SK-N-SH (cell line): ENCODE results near the gene PRKCQ. TPM values are rescaled to one million over a fixed set of nuclear protein-coding genes. Genes with fewer than 3 reads are reported as not detected.

Source experiments
- CTCF ChIA-PET: fragments of 300-600, 350-600 bp; formaldehyde crosslinking; extraction: SDS; loops from one replicate; lab custom pipeline; 2021; lab: Yijun Ruan, JAX
- POLR2A ChIA-PET: fragments of 350-600 bp; sonication (Branson Sonifier 250); formaldehyde crosslinking; extraction: SDS; loops from one replicate; lab custom pipeline; 2020; ENCODE audit warnings: antibody characterized with exemption, inconsistent platforms; lab: Yijun Ruan, JAX
- DNase-seq: peaks from one replicate; pipeline ENCODE4 v3.0.0; 2012
- H2AFZ ChIP-seq: fragments of 200-600 bp; sonication (generic); 2 replicates; pipeline ENCODE4 v1.8.1; 2016; ENCODE audit warnings: antibody characterized with exemption, mild to moderate bottlenecking, low read depth
- H3F3A ChIP-seq: fragments of 200-600 bp; sonication (generic); replicated peaks from 2 replicates; pipeline ENCODE3; 2016; ENCODE audit warnings: antibody characterized with exemption, mild to moderate bottlenecking; ENCODE audit not compliant: insufficient read depth
- H3K27ac ChIP-seq, 2 experiments: fragments of 200-500 bp in 1 of 2; fragments of 200-600 bp in 1 of 2; sonication (Bioruptor generic) in 1 of 2; sonication (generic), shearing (Covaris generic) in 1 of 2; 2 replicates each; pipeline versions ENCODE4 v1.5.1 to v1.6.1; 2014 to 2016; ENCODE audit warnings: low read depth in 2 of 2, inconsistent platforms in 1 of 2, low read length in 1 of 2, mild to moderate bottlenecking in 1 of 2, mixed read lengths in 1 of 2
- H3K27me3 ChIP-seq: fragments of 200-600 bp; sonication (generic), shearing (Covaris generic); 2 replicates; pipeline ENCODE4 v1.6.1; 2016; ENCODE audit warnings: mixed run types; ENCODE audit not compliant: insufficient read depth
- H3K36me3 ChIP-seq, 2 experiments: fragments of 200-500 bp in 1 of 2; fragments of 200-600 bp in 1 of 2; sonication (Bioruptor generic) in 1 of 2; sonication (generic) in 1 of 2; replicated peaks in 1 of 2; 2 replicates each; pipeline versions ENCODE3 to v1.5.1; 2014 to 2016; ENCODE audit warnings: low read length in 1 of 2, mild to moderate bottlenecking in 1 of 2; ENCODE audit not compliant: insufficient read depth in 2 of 2, control insufficient read depth in 1 of 2
- H3K4me1 ChIP-seq, 2 experiments: fragments of 200-500 bp in 1 of 2; fragments of 200-600 bp in 1 of 2; sonication (Bioruptor generic) in 1 of 2; sonication (generic), shearing (Covaris generic) in 1 of 2; 2 replicates each; pipeline versions ENCODE4 v1.5.1 to v1.6.1; 2014 to 2016; ENCODE audit warnings: low read depth in 1 of 2, low read length in 1 of 2, mixed run types in 1 of 2; ENCODE audit not compliant: insufficient read depth in 2 of 2, control insufficient read depth in 1 of 2
- H3K4me2 ChIP-seq: fragments of 200-600 bp; sonication (generic), shearing (Covaris generic); 2 replicates; pipeline ENCODE4 v1.6.1; 2017; ENCODE audit warnings: mixed run types
- H3K4me3 ChIP-seq, 2 experiments: fragments of 200-500 bp in 1 of 2; fragments of 200-600 bp in 1 of 2; sonication (Bioruptor generic) in 1 of 2; sonication (generic), shearing (Covaris generic) in 1 of 2; 2 replicates each; pipeline versions ENCODE4 v1.5.1 to v1.8.1; 2014 to 2016; ENCODE audit warnings: low read depth in 2 of 2, inconsistent platforms in 1 of 2, low read length in 1 of 2, mild to moderate bottlenecking in 1 of 2, mixed read lengths in 1 of 2, moderate library complexity in 1 of 2
- H3K79me2 ChIP-seq: fragments of 200-600 bp; sonication (generic); 2 replicates; pipeline ENCODE4 v1.8.1; 2017; ENCODE audit warnings: mild to moderate bottlenecking; ENCODE audit not compliant: insufficient read depth
- H3K9ac ChIP-seq: fragments of 200-600 bp; sonication (generic); 2 replicates; pipeline ENCODE4 v1.6.1; 2017; ENCODE audit warnings: mixed run types
- H3K9me2 ChIP-seq: fragments of 200-600 bp; sonication (generic); 2 replicates; pipeline ENCODE4 v1.6.1; 2017; ENCODE audit warnings: mixed run types
- H3K9me3 ChIP-seq: fragments of 200-600 bp; sonication (generic); 2 replicates; pipeline ENCODE4 v1.6.1; 2017; ENCODE audit warnings: mixed run types, mild to moderate bottlenecking, moderate library complexity
- H4K20me1 ChIP-seq: fragments of 200-600 bp; sonication (generic); 2 replicates; pipeline ENCODE4 v1.6.1; 2017; ENCODE audit warnings: mild to moderate bottlenecking, mixed run types; ENCODE audit not compliant: insufficient read depth
- FOXM1 ChIP-seq: IDR thresholded peaks from 2 replicates; pipeline ENCODE4 v1.4.0; 2012; ENCODE audit warnings: low read depth, mild to moderate bottlenecking
- MEF2A ChIP-seq: IDR thresholded peaks from 2 replicates; pipeline ENCODE4 v1.4.0; 2012; ENCODE audit warnings: low read depth, borderline replicate concordance
- MXI1 ChIP-seq: IDR thresholded peaks from 2 replicates; pipeline ENCODE4 v1.6.1; 2012; ENCODE audit warnings: mild to moderate bottlenecking, low read depth, low read length, improper control_type of control experiment
- SMC3 ChIP-seq: IDR thresholded peaks from 2 replicates; pipeline ENCODE4 v1.6.1; 2012; ENCODE audit warnings: low read depth, low read length, improper control_type of control experiment
- TCF12 ChIP-seq: IDR thresholded peaks from 2 replicates; pipeline ENCODE4 v1.4.0; 2012
- TEAD4 ChIP-seq: IDR thresholded peaks from 2 replicates; pipeline ENCODE4 v1.4.0; 2012; ENCODE audit warnings: mild to moderate bottlenecking, borderline replicate concordance; ENCODE audit not compliant: insufficient read depth
- YY1 ChIP-seq: IDR thresholded peaks from 2 replicates; pipeline ENCODE4 v1.4.0; 2012; ENCODE audit warnings: low read depth, mild to moderate bottlenecking
- WGBS: methylation state at CpG from one replicate; pipeline ENCODE4 v1.1.6; 2017; ENCODE audit warnings: low lambda C conversion rate; 5-methylcytosine and 5-hydroxymethylcytosine counted together
- polyA plus RNA-seq, 3 experiments: library from polyadenylated mRNA; depleted of rRNA; stranded (reverse); fragments of >200 nt; gene quantifications; 2 replicates each; pipeline ENCODE4 v1.2.3, GENCODE V29; 2012
- TF ChIP-seq, protein P1 (sequence below): fragments of 150-350 bp; IDR thresholded peaks from 2 replicates; pipeline ENCODE4 v1.6.1; 2016; ENCODE audit warnings: mild to moderate bottlenecking, low read depth, low read length
- TF ChIP-seq, protein P2 (sequence below): IDR thresholded peaks from 2 replicates; pipeline ENCODE4 v1.4.0; 2012; ENCODE audit warnings: low read depth, borderline replicate concordance
- TF ChIP-seq, protein P3 (sequence below): IDR thresholded peaks from 2 replicates; pipeline ENCODE4; 2012

PRKCQ gene
- polyA plus RNA-seq, 1 of the 3 experiments (the other 2 are of a cell fraction): 0.18 TPM

DNA sequence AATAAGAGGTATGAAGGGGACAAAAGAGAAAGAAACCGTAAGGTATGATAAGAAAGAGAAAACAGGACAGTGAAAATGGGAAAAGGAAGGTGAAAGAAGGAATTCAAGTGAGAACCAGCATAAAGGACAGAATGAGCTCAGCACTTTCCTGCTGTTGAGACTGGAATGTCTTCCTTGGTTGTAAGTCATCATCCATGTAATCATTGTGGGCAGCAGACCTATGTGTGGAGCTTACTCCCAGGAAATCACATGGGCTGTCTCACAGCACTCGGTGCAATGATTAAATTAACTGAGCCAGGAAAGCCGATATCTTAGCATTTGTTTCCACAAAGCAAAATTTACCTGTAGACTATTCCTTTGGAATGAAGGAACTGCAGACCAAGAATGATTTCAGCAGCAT lies 118.1 kb downstream of the PRKCQ start:
- 5% methylated on average over 3 of the region's 3 CpGs for WGBS
- DNase-seq: no peak
- CTCF ChIA-PET: interaction anchor here (1.3 kb wide), 1 partner anchor 216 kb away, joined by 3 read pairs; no protein-coding TSS in a partner anchor

DNA sequence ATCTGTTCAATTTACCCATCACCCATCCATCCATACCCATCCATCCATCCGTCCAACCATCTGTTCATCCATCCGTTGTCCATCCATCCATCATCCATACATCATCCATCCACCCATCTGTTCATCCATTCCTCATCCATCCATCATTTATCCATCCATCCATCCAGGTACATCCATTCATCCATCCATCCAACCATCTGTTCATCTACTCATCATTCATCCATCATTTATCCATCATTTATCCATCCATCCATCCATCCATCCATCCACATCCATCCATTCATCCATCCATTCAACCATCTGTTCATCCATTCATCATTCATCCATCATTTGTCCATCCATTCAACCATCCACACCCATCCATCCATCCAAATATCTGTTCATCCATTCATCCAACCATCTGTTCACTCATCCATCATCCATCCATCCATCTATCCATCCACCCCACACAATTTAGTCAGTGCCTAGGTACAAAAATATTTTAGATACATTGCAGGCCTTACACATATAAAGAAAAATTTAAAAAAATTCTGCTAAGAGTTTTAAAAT lies 119.1 kb downstream of the PRKCQ start:
- H4K20me1 ChIP-seq: no peaks in the 10 kb centered on the region
- TF ChIP-seq, protein P1, sequence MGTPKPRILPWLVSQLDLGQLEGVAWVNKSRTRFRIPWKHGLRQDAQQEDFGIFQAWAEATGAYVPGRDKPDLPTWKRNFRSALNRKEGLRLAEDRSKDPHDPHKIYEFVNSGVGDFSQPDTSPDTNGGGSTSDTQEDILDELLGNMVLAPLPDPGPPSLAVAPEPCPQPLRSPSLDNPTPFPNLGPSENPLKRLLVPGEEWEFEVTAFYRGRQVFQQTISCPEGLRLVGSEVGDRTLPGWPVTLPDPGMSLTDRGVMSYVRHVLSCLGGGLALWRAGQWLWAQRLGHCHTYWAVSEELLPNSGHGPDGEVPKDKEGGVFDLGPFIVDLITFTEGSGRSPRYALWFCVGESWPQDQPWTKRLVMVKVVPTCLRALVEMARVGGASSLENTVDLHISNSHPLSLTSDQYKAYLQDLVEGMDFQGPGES: no peak
- TF ChIP-seq, protein P2, sequence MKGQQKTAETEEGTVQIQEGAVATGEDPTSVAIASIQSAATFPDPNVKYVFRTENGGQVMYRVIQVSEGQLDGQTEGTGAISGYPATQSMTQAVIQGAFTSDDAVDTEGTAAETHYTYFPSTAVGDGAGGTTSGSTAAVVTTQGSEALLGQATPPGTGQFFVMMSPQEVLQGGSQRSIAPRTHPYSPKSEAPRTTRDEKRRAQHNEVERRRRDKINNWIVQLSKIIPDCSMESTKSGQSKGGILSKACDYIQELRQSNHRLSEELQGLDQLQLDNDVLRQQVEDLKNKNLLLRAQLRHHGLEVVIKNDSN: no peak
- CTCF ChIA-PET: interaction anchor here (0.6 to 1.3 kb wide), 2 partner anchors 15 to 218 kb away, joined by 3 read pairs; no protein-coding TSS in a partner anchor
- POLR2A ChIA-PET: no interaction called here
- H3K4me3 ChIP-seq: no peak overlapping the region
- no peak overlapping the region for H3K27ac ChIP-seq
- H3K9me3 ChIP-seq: no peaks in the 10 kb centered on the region
- no peak overlapping the region for H2AFZ ChIP-seq
- no peaks in the 10 kb centered on the region for H3F3A ChIP-seq
- H3K27me3 ChIP-seq: no peaks in the 10 kb centered on the region; the same call in 1 of the 2 replicates
- no peak for DNase-seq
- 22% methylated on average over 2 of the region's 2 CpGs for WGBS
- no peaks in the 10 kb centered on the region for H3K36me3 ChIP-seq
- H3K4me1 ChIP-seq: no peaks in the 10 kb centered on the region
- no peaks in the 10 kb centered on the region for H3K9me2 ChIP-seq
- no peak overlapping the region for H3K4me2 ChIP-seq
- no peak overlapping the region for H3K9ac ChIP-seq
- H3K79me2 ChIP-seq: no peaks in the 10 kb centered on the region

More for the DNA sequence above, 118.1 kb downstream of the PRKCQ start:
- Histone ChIP-seq H3K4me3 (no peak overlapping the region), H3K9ac (no peak overlapping the region), H3K4me1 (no peaks in the 10 kb centered on the region), H3K9me3 (no peaks in the 10 kb centered on the region), H3F3A (no peaks in the 10 kb centered on the region), H3K27me3 (no peaks in the 10 kb centered on the region; the same call in 1 of the 2 replicates), H4K20me1 (no peaks in the 10 kb centered on the region), H3K36me3 (no peaks in the 10 kb centered on the region), H3K9me2 (no peaks in the 10 kb centered on the region), H3K79me2 (no peaks in the 10 kb centered on the region), H3K4me2 (no peak overlapping the region), H3K27ac (no peak overlapping the region), H2AFZ (no peak overlapping the region)
- TF ChIP-seq TCF12: no peak
- TF ChIP-seq YY1: no peak
- TF ChIP-seq FOXM1: no peak
- TF ChIP-seq MEF2A: no peak
- TF ChIP-seq MXI1: no peak
- TF ChIP-seq TEAD4: no peak
- TF ChIP-seq, protein P3, sequence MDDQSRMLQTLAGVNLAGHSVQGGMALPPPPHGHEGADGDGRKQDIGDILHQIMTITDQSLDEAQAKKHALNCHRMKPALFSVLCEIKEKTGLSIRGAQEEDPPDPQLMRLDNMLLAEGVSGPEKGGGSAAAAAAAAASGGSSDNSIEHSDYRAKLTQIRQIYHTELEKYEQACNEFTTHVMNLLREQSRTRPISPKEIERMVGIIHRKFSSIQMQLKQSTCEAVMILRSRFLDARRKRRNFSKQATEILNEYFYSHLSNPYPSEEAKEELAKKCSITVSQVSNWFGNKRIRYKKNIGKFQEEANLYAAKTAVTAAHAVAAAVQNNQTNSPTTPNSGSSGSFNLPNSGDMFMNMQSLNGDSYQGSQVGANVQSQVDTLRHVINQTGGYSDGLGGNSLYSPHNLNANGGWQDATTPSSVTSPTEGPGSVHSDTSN: no peak
- TF ChIP-seq SMC3: no peak
- POLR2A ChIA-PET: no interaction called here
